ENCODE results near the gene RBL2.

RBL2 gene

GRCh38 chr16:53506254-53506653 is 72.0 kb downstream of the RBL2 start:
- H3K27ac ChIP-seq: no peak overlapping the region
- no peak for TF ChIP-seq CTCF (IDR thresholded peaks at IDR 0.05)
- peaks cover 5% of the 10 kb centered on the region for H3K79me2 ChIP-seq

DNA sequence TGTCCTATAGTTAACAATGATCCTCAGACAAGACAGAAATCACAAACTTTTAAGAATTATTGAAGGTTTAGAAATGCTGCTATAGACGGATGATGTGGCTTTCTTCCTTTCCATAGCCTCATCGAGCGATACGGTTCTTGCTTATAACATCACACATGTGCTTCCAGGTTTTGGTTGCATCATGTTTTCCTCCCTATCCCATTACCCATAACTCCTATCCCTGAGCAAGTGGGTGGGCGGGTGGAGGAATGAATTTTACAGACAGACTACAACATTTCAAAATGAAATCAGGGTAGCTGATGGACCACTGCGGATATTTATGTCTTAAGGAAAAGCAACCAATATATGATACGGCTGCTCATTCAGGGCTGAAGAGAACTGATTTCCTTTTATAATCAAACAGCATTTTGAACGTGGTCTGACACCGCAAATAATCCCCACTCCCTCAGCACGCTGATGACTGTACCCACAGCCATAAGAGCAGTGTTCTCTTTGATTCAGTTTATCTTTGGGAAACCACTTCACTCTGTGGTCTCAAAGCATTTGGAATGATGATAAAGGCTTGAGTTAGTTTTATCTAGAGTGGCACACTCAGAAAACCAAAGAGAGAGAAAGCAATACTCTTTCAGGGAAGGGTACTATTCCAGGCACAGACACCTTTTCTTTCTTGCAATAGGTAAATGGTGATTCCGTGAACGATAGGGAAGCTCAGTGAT is 73.4 kb downstream of the RBL2 start:
- no peaks in the 10 kb centered on the region for H3K79me2 ChIP-seq
- no peak for TF ChIP-seq CTCF (IDR thresholded peaks at IDR 0.05)
- no peak overlapping the region for H3K9ac ChIP-seq
- H3K27me3 ChIP-seq (ENCODE audit: control insufficient read depth, insufficient read depth, low read length): no peaks in the 10 kb centered on the region
- H3K36me3 ChIP-seq (ENCODE audit: control insufficient read depth, insufficient read depth, low read length): no peaks in the 10 kb centered on the region
- peaks cover 8% of the 10 kb centered on the region for H3K4me1 ChIP-seq
- H2AFZ ChIP-seq: no peak overlapping the region
- H3K27ac ChIP-seq: no peak overlapping the region
- no peak overlapping the region for H3K4me3 ChIP-seq (ENCODE audit: low read depth, low read length)
- no peaks in the 10 kb centered on the region for H3K9me3 ChIP-seq (ENCODE audit: control insufficient read depth, low read length)
- H3K4me2 ChIP-seq (ENCODE audit: low read length): no peak overlapping the region

More at GRCh38 chr16:53506254-53506653, 72.0 kb downstream of the RBL2 start:
- Histone ChIP-seq H3K36me3 (ENCODE audit: control insufficient read depth, insufficient read depth, low read length) (no peaks in the 10 kb centered on the region), H2AFZ (no peak overlapping the region), H3K9ac (no peak overlapping the region), H3K4me2 (ENCODE audit: low read length) (no peak overlapping the region), H3K9me3 (ENCODE audit: control insufficient read depth, low read length) (no peaks in the 10 kb centered on the region), H3K27me3 (ENCODE audit: control insufficient read depth, insufficient read depth, low read length) (no peaks in the 10 kb centered on the region), H3K4me3 (ENCODE audit: low read depth, low read length) (no peak overlapping the region), H3K4me1 (peaks cover 15% of the 10 kb centered on the region)

GRCh38 chr16:53509906-53510703 is 75.8 kb downstream of the RBL2 start:
- peak; percentile 98 for TF ChIP-seq CTCF (IDR thresholded peaks at IDR 0.05)

DNA sequence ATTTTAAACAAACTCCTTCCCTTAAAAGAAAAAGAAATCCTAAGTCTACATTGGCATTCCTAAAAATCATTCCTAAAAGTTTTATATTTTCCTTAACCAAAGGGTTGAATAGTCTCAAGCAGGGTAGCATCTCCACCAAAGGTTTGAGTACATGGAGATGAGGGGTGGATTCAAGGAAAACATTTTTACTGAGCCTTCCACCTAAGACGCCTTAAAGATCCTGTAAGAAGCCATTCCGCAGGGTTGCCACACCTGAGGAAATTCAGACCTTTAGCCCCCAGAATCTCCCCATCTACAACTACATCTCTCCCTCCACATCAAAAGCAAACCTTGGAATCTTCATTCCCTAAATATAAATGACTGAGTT is 76.4 kb downstream of the RBL2 start:
- Histone ChIP-seq H2AFZ (peak overlapping the region; percentile 56), H3K79me2 (no peaks in the 10 kb centered on the region), H3K27ac (no peak overlapping the region), H3K4me2 (ENCODE audit: low read length) (no peak overlapping the region), H3K9me3 (ENCODE audit: control insufficient read depth, low read length) (no peaks in the 10 kb centered on the region), H3K27me3 (ENCODE audit: control insufficient read depth, insufficient read depth, low read length) (no peaks in the 10 kb centered on the region), H3K36me3 (ENCODE audit: control insufficient read depth, insufficient read depth, low read length) (no peaks in the 10 kb centered on the region), H3K9ac (no peak overlapping the region), H3K4me3 (ENCODE audit: low read depth, low read length) (no peak overlapping the region), H3K4me1 (no peaks in the 10 kb centered on the region)
- peak; percentile 1 for TF ChIP-seq CTCF (IDR thresholded peaks at IDR 0.05)

More at GRCh38 chr16:53509906-53510703, 75.8 kb downstream of the RBL2 start:
- H2AFZ ChIP-seq: peak overlapping the region; percentile 56
- H3K9ac ChIP-seq: no peak overlapping the region
- H3K4me3 ChIP-seq (ENCODE audit: low read depth, low read length): no peak overlapping the region
- no peaks in the 10 kb centered on the region for H3K36me3 ChIP-seq (ENCODE audit: control insufficient read depth, insufficient read depth, low read length)
- no peaks in the 10 kb centered on the region for H3K79me2 ChIP-seq
- peak overlapping the region; percentile 61 for H3K27ac ChIP-seq
- no peaks in the 10 kb centered on the region for H3K27me3 ChIP-seq (ENCODE audit: control insufficient read depth, insufficient read depth, low read length)
- H3K4me1 ChIP-seq: no peaks in the 10 kb centered on the region
- peak overlapping the region; percentile 47 for H3K4me2 ChIP-seq (ENCODE audit: low read length)
- no peaks in the 10 kb centered on the region for H3K9me3 ChIP-seq (ENCODE audit: control insufficient read depth, low read length)

Measured in parathyroid adenoma (tissue), 2 donors.